Activated CD4-positive, alpha-beta T cell treated with anti-CD3 and anti-CD28 coated beads, Interleukin-2, amount 10 ng/mL, durations not matched to agents 7 days and 5 days (primary cell): ENCODE results near the gene GLRA2. TPM values are rescaled to one million over a fixed set of nuclear protein-coding genes. Genes with fewer than 3 reads are reported as not detected.
A peak's percentile ranks its signal among the peaks of the same experiment; 100 is the strongest.
"Not testable (repeated sequence)": the region's sequence is repeated elsewhere in the genome, so short reads cannot be mapped to it uniquely, and the experiment has no call there.

ENCODE experiments used
- CTCF ChIA-PET: fragments of 350-600 bp; sonication (Branson Sonifier 250); formaldehyde crosslinking; loops from one replicate; lab custom pipeline; 2021; ENCODE audit warnings: antibody characterized with exemption; lab: Charles Lee
- POLR2A ChIA-PET: fragments of 350-600 bp; sonication (Branson Sonifier 250); formaldehyde crosslinking; loops from one replicate; lab custom pipeline; 2021; ENCODE audit warnings: antibody characterized with exemption; lab: Charles Lee
- DNase-seq: peaks from one replicate; pipeline ENCODE4 v3.0.0-alpha.2; 2020
- H3K27ac Mint-ChIP-seq: one replicate; pipeline ENCODE4 v1.8.0; 2021; ENCODE audit warnings: mild to moderate bottlenecking, moderate library complexity, mixed read lengths
- H3K27me3 Mint-ChIP-seq: one replicate; pipeline ENCODE4 v1.8.0; 2021; ENCODE audit warnings: mixed read lengths
- H3K36me3 Mint-ChIP-seq: one replicate; pipeline ENCODE4 v1.8.0; 2021; ENCODE audit warnings: low read depth, mixed read lengths
- H3K4me1 Mint-ChIP-seq: one replicate; pipeline ENCODE4 v1.8.0; 2021; ENCODE audit warnings: mixed read lengths
- H3K4me3 Mint-ChIP-seq: one replicate; pipeline ENCODE4 v1.8.0; 2021; ENCODE audit warnings: mild to moderate bottlenecking, moderate library complexity, mixed read lengths
- H3K9me3 Mint-ChIP-seq: one replicate; pipeline ENCODE4 v1.8.0; 2021; ENCODE audit warnings: mixed read lengths
- total RNA-seq, 2 experiments: library from RNA; stranded (reverse); gene quantifications; one replicate each; pipeline ENCODE4 v1.2.3, GENCODE V29; 2021

The GLRA2 gene
- total RNA-seq, 2 experiments from 2014 or later = not detected

GRCh38 chrX:14688331-14688730 is 159.0 kb downstream of the GLRA2 start:
- POLR2A ChIA-PET, H3K27me3 Mint-ChIP-seq, H3K9me3 Mint-ChIP-seq, H3K4me3 Mint-ChIP-seq, H3K36me3 Mint-ChIP-seq, H3K4me1 Mint-ChIP-seq, H3K27ac Mint-ChIP-seq, CTCF ChIA-PET, DNase-seq: not testable (repeated sequence)

GRCh38 chrX:14690553-14690952 is 161.2 kb downstream of the GLRA2 start:
- no peak overlapping the region for H3K4me3 Mint-ChIP-seq
- CTCF ChIA-PET = no interaction called here

GRCh38 chrX:14694611-14695010 is 165.3 kb downstream of the GLRA2 start:
- no peaks in the 10 kb centered on the region for H3K9me3 Mint-ChIP-seq
- no peaks in the 10 kb centered on the region for H3K36me3 Mint-ChIP-seq
- ChIA-PET CTCF (no interaction called here), POLR2A (no interaction called here)
- no peaks in the 10 kb centered on the region for H3K27me3 Mint-ChIP-seq
- no peak overlapping the region for H3K27ac Mint-ChIP-seq
- no peak for DNase-seq
- H3K4me3 Mint-ChIP-seq = no peak overlapping the region
- H3K4me1 Mint-ChIP-seq = no peaks in the 10 kb centered on the region

More at GRCh38 chrX:14690553-14690952, 161.2 kb downstream of the GLRA2 start:
- POLR2A ChIA-PET = no interaction called here
- H3K36me3 Mint-ChIP-seq = no peaks in the 10 kb centered on the region
- H3K27me3 Mint-ChIP-seq = no peaks in the 10 kb centered on the region
- H3K4me1 Mint-ChIP-seq = no peaks in the 10 kb centered on the region
- H3K9me3 Mint-ChIP-seq = no peaks in the 10 kb centered on the region
- DNase-seq = no peak
- H3K27ac Mint-ChIP-seq = no peak overlapping the region

GRCh38 chrX:14697451-14697850 is 168.1 kb downstream of the GLRA2 start:
- H3K27ac Mint-ChIP-seq = no peak overlapping the region
- no peaks in the 10 kb centered on the region for H3K27me3 Mint-ChIP-seq
- H3K4me3 Mint-ChIP-seq = no peak overlapping the region
- CTCF ChIA-PET = no interaction called here
- H3K9me3 Mint-ChIP-seq = no peaks in the 10 kb centered on the region
- peak; percentile 5 for DNase-seq
- H3K36me3 Mint-ChIP-seq = no peaks in the 10 kb centered on the region
- POLR2A ChIA-PET = no interaction called here
- no peaks in the 10 kb centered on the region for H3K4me1 Mint-ChIP-seq

- H3K4me3 Mint-ChIP-seq = no peak overlapping the region
- H3K36me3 Mint-ChIP-seq = no peaks in the 10 kb centered on the region
- DNase-seq = no peak
- no peaks in the 10 kb centered on the region for H3K9me3 Mint-ChIP-seq
- no peaks in the 10 kb centered on the region for H3K4me1 Mint-ChIP-seq
- H3K27me3 Mint-ChIP-seq = no peaks in the 10 kb centered on the region
- POLR2A ChIA-PET = no interaction called here
- H3K27ac Mint-ChIP-seq = no peak overlapping the region
- CTCF ChIA-PET = no interaction called here
Observed at GRCh38 chrX:14698790-14699189, 169.5 kb downstream of the GLRA2 start.

- CTCF ChIA-PET = no interaction called here
- POLR2A ChIA-PET = no interaction called here
Observed at GRCh38 chrX:14700982-14701381, 171.6 kb downstream of the GLRA2 start.

GRCh38 chrX:14702145-14702544 is 172.8 kb downstream of the GLRA2 start:
- Mint-ChIP-seq H3K4me1 (no peaks in the 10 kb centered on the region), H3K9me3 (no peaks in the 10 kb centered on the region), H3K4me3 (no peak overlapping the region), H3K36me3 (no peaks in the 10 kb centered on the region), H3K27me3 (no peaks in the 10 kb centered on the region), H3K27ac (no peak overlapping the region)
- DNase-seq = no peak
- CTCF ChIA-PET = no interaction called here
- POLR2A ChIA-PET = no interaction called here

More at GRCh38 chrX:14700982-14701381, 171.6 kb downstream of the GLRA2 start:
- H3K27me3 Mint-ChIP-seq = no peaks in the 10 kb centered on the region
- no peaks in the 10 kb centered on the region for H3K4me1 Mint-ChIP-seq
- H3K36me3 Mint-ChIP-seq = no peaks in the 10 kb centered on the region
- no peak for DNase-seq
- no peak overlapping the region for H3K4me3 Mint-ChIP-seq
- no peaks in the 10 kb centered on the region for H3K9me3 Mint-ChIP-seq
- no peak overlapping the region for H3K27ac Mint-ChIP-seq

- no peak overlapping the region for H3K4me3 Mint-ChIP-seq
- H3K9me3 Mint-ChIP-seq = no peaks in the 10 kb centered on the region
- CTCF ChIA-PET = no interaction called here
- no peak overlapping the region for H3K27ac Mint-ChIP-seq
- H3K4me1 Mint-ChIP-seq = no peaks in the 10 kb centered on the region
- no peak for DNase-seq
- POLR2A ChIA-PET = no interaction called here
- H3K27me3 Mint-ChIP-seq = no peaks in the 10 kb centered on the region
- no peaks in the 10 kb centered on the region for H3K36me3 Mint-ChIP-seq
Observed at GRCh38 chrX:14712096-14712495, 182.8 kb downstream of the GLRA2 start.

GRCh38 chrX:14717949-14718348 is 188.6 kb downstream of the GLRA2 start:
- POLR2A ChIA-PET = no interaction called here
- no peak for DNase-seq

GRCh38 chrX:14718403-14718802 is 189.1 kb downstream of the GLRA2 start:
- no peaks in the 10 kb centered on the region for H3K36me3 Mint-ChIP-seq
- H3K4me3 Mint-ChIP-seq = no peak overlapping the region
- no peaks in the 10 kb centered on the region for H3K9me3 Mint-ChIP-seq
- no peaks in the 10 kb centered on the region for H3K27me3 Mint-ChIP-seq
- POLR2A ChIA-PET = no interaction called here
- H3K27ac Mint-ChIP-seq = no peak overlapping the region
- CTCF ChIA-PET = no interaction called here
- no peak for DNase-seq
- H3K4me1 Mint-ChIP-seq = no peaks in the 10 kb centered on the region

More at GRCh38 chrX:14717949-14718348, 188.6 kb downstream of the GLRA2 start:
- Mint-ChIP-seq H3K36me3 (no peaks in the 10 kb centered on the region), H3K4me3 (no peak overlapping the region), H3K9me3 (no peaks in the 10 kb centered on the region), H3K27ac (no peak overlapping the region), H3K4me1 (no peaks in the 10 kb centered on the region), H3K27me3 (no peaks in the 10 kb centered on the region)
- CTCF ChIA-PET = no interaction called here

- DNase-seq = no peak
- H3K27ac Mint-ChIP-seq = no peak overlapping the region
- ChIA-PET POLR2A (no interaction called here), CTCF (no interaction called here)
- no peaks in the 10 kb centered on the region for H3K4me1 Mint-ChIP-seq
- H3K27me3 Mint-ChIP-seq = no peaks in the 10 kb centered on the region
- H3K4me3 Mint-ChIP-seq = no peak overlapping the region
- no peaks in the 10 kb centered on the region for H3K9me3 Mint-ChIP-seq
- H3K36me3 Mint-ChIP-seq = no peaks in the 10 kb centered on the region
Observed at GRCh38 chrX:14729058-14729457, 199.7 kb downstream of the GLRA2 start.

GRCh38 chrX:14738643-14739042 is 209.3 kb downstream of the GLRA2 start:
- H3K4me1 Mint-ChIP-seq = no peaks in the 10 kb centered on the region

GRCh38 chrX:14753441-14753840 is 224.1 kb downstream of the GLRA2 start:
- Mint-ChIP-seq H3K27me3 (no peaks in the 10 kb centered on the region), H3K27ac (no peak overlapping the region)

More at GRCh38 chrX:14738643-14739042, 209.3 kb downstream of the GLRA2 start:
- CTCF ChIA-PET = no interaction called here
- H3K9me3 Mint-ChIP-seq = no peaks in the 10 kb centered on the region
- H3K4me3 Mint-ChIP-seq = no peak overlapping the region
- POLR2A ChIA-PET = no interaction called here
- no peaks in the 10 kb centered on the region for H3K27me3 Mint-ChIP-seq
- no peaks in the 10 kb centered on the region for H3K36me3 Mint-ChIP-seq
- no peak overlapping the region for H3K27ac Mint-ChIP-seq
- no peak for DNase-seq

GRCh38 chrX:14758029-14758491 is 228.7 kb downstream of the GLRA2 start:
- Mint-ChIP-seq H3K27ac (no peak overlapping the region), H3K9me3 (no peaks in the 10 kb centered on the region), H3K4me3 (no peak overlapping the region), H3K27me3 (no peaks in the 10 kb centered on the region), H3K36me3 (no peaks in the 10 kb centered on the region), H3K4me1 (no peaks in the 10 kb centered on the region)
- CTCF ChIA-PET = no interaction called here
- POLR2A ChIA-PET = no interaction called here
- DNase-seq = no peak

More at GRCh38 chrX:14753441-14753840, 224.1 kb downstream of the GLRA2 start:
- POLR2A ChIA-PET = no interaction called here
- CTCF ChIA-PET = no interaction called here
- DNase-seq = no peak
- Mint-ChIP-seq H3K4me1 (no peaks in the 10 kb centered on the region), H3K9me3 (no peaks in the 10 kb centered on the region), H3K4me3 (no peak overlapping the region), H3K36me3 (no peaks in the 10 kb centered on the region)
